HEK293 (cell line): ENCODE measurements around the gene GSTP1.

ENCODE experiments used
- CTCF ChIA-PET: fragments of 350-600 bp; formaldehyde crosslinking; extraction: SDS; loops from one replicate; lab custom pipeline; 2021; ENCODE audit warnings: antibody characterized with exemption; lab: Yijun Ruan, JAX
- POLR2A ChIA-PET: fragments of 300-600 bp; formaldehyde crosslinking; extraction: SDS; loops from one replicate; lab custom pipeline; 2020; ENCODE audit warnings: antibody characterized with exemption, inconsistent platforms; lab: Yijun Ruan, JAX
- H3K27ac ChIP-seq: fragments of 200-500 bp; sonication (Bioruptor generic); 2 replicates; pipeline ENCODE4 v1.5.1; 2014; ENCODE audit warnings: low read depth, low read length, control low read depth, inconsistent platforms; ENCODE audit errors: extremely low read depth
- H3K36me3 ChIP-seq, 2 experiments: fragments of 200-500 bp in 1 of 2; sonication (Bioruptor generic) in 1 of 2; 1 replicate in 1 of 2; 2 replicates in 1 of 2; pipeline ENCODE4 v1.5.1; 2014 to 2017; ENCODE audit warnings: inconsistent platforms in 2 of 2, low read length in 2 of 2; ENCODE audit not compliant: control insufficient read depth in 2 of 2, insufficient read depth in 1 of 2
- H3K4me1 ChIP-seq: fragments of 200-500 bp; sonication (Bioruptor generic); 2 replicates; pipeline ENCODE4 v1.5.1; 2014; ENCODE audit warnings: mild to moderate bottlenecking, low read length, inconsistent platforms; ENCODE audit not compliant: control insufficient read depth, insufficient read depth
- H3K4me3 ChIP-seq: 2 replicates; pipeline ENCODE4 v1.5.1; 2011; ENCODE audit warnings: low read depth, mild to moderate bottlenecking, control low read depth, low read length, moderate library complexity
- H3K9me3 ChIP-seq: fragments of 200-500 bp; sonication (Bioruptor generic); 2 replicates; pipeline ENCODE4 v1.5.1; 2014; ENCODE audit warnings: low read depth, low read length, inconsistent platforms; ENCODE audit not compliant: control insufficient read depth, insufficient read depth
- BCL11B ChIP-seq: fragments of 450-650 bp; formaldehyde crosslinking; IDR thresholded peaks from 2 replicates; pipeline ENCODE4 v1.5.1; 2016; ENCODE audit warnings: low read depth, missing biosample characterization, missing genetic modification characterization
- IKZF3 ChIP-seq: fragments of 450-650 bp; IDR thresholded peaks from 2 replicates; pipeline ENCODE4 v1.5.0; 2018; ENCODE audit warnings: missing biosample characterization, mild to moderate bottlenecking, missing genetic modification characterization, moderate library complexity
- KLF8 ChIP-seq: fragments of 450-650 bp; formaldehyde crosslinking; IDR thresholded peaks from 2 replicates; pipeline ENCODE4 v1.5.1; 2016; ENCODE audit warnings: missing biosample characterization, missing genetic modification characterization
- KLF9 ChIP-seq: fragments of 450-650 bp; formaldehyde crosslinking; IDR thresholded peaks from 2 replicates; pipeline ENCODE4 v1.5.1; 2016; ENCODE audit warnings: missing biosample characterization, missing genetic modification characterization, low read depth
- SCRT2 ChIP-seq: fragments of 450-650 bp; formaldehyde crosslinking; IDR thresholded peaks from 2 replicates; pipeline ENCODE4 v1.5.1; 2016; ENCODE audit warnings: missing biosample characterization, missing genetic modification characterization
- SP2 ChIP-seq: fragments of 450-650 bp; formaldehyde crosslinking; IDR thresholded peaks from 2 replicates; pipeline ENCODE4 v1.5.1; 2016; ENCODE audit warnings: missing biosample characterization, missing genetic modification characterization
- TRIM28 ChIP-seq: IDR thresholded peaks from 2 replicates; pipeline ENCODE4 v1.6.1; 2011; ENCODE audit warnings: low read length, control low read depth, borderline replicate concordance
- ZBTB10 ChIP-seq: fragments of 450-650 bp; formaldehyde crosslinking; IDR thresholded peaks from 2 replicates; pipeline ENCODE4 v1.5.1; 2016; ENCODE audit warnings: missing biosample characterization, missing genetic modification characterization
- ZFP37 ChIP-seq: fragments of 450-650 bp; formaldehyde crosslinking; IDR thresholded peaks from 2 replicates; pipeline ENCODE4 v1.5.1; 2016; ENCODE audit warnings: missing biosample characterization, missing genetic modification characterization
- ZNF114 ChIP-seq: fragments of 450-650 bp; formaldehyde crosslinking; IDR thresholded peaks from 2 replicates; pipeline ENCODE4 v1.5.0; 2017; ENCODE audit warnings: missing biosample characterization, missing genetic modification characterization
- ZNF146 ChIP-seq: fragments of 450-650 bp; formaldehyde crosslinking; IDR thresholded peaks from 2 replicates; pipeline ENCODE4 v1.5.1; 2016; ENCODE audit warnings: missing biosample characterization, missing genetic modification characterization
- ZNF335 ChIP-seq: fragments of 450-650 bp; formaldehyde crosslinking; conservative IDR thresholded peaks from 2 replicates; pipeline ENCODE4 v1.5.1; 2016; ENCODE audit warnings: missing biosample characterization, missing genetic modification characterization
- ZNF341 ChIP-seq: fragments of 450-650 bp; formaldehyde crosslinking; IDR thresholded peaks from 2 replicates; pipeline ENCODE4; 2016; ENCODE audit warnings: low read depth, missing biosample characterization, missing genetic modification characterization
- ZNF391 ChIP-seq: fragments of 450-650 bp; formaldehyde crosslinking; IDR thresholded peaks from 2 replicates; pipeline ENCODE4 v1.5.1; 2016; ENCODE audit warnings: low read depth, missing biosample characterization, missing genetic modification characterization, borderline replicate concordance
- ZNF514 ChIP-seq: fragments of 450-650 bp; formaldehyde crosslinking; IDR thresholded peaks from 2 replicates; pipeline ENCODE4 v1.5.1; 2016; ENCODE audit warnings: missing biosample characterization, missing genetic modification characterization
- ZNF529 ChIP-seq: fragments of 450-650 bp; formaldehyde crosslinking; IDR thresholded peaks from 2 replicates; pipeline ENCODE4 v1.5.1; 2017; ENCODE audit warnings: missing genetic modification characterization, missing biosample characterization; ENCODE audit not compliant: insufficient replicate concordance
- ZNF571 ChIP-seq: fragments of 450-650 bp; formaldehyde crosslinking; IDR thresholded peaks from 2 replicates; pipeline ENCODE4 v1.5.0; 2017; ENCODE audit warnings: missing biosample characterization, missing genetic modification characterization
- ZNF585B ChIP-seq: fragments of 450-650 bp; formaldehyde crosslinking; IDR thresholded peaks from 2 replicates; pipeline ENCODE4 v1.5.1; 2016; ENCODE audit warnings: missing biosample characterization, missing genetic modification characterization
- ZNF654 ChIP-seq: fragments of 450-650 bp; formaldehyde crosslinking; IDR thresholded peaks from 2 replicates; pipeline ENCODE4 v1.5.1; 2016; ENCODE audit warnings: low read depth, missing biosample characterization, missing genetic modification characterization
- ZNF704 ChIP-seq: fragments of 450-650 bp; formaldehyde crosslinking; IDR thresholded peaks from 2 replicates; pipeline ENCODE4 v1.5.1; 2016; ENCODE audit warnings: missing biosample characterization, missing genetic modification characterization
- ZNF707 ChIP-seq: fragments of 450-650 bp; formaldehyde crosslinking; IDR thresholded peaks from 2 replicates; pipeline ENCODE4 v1.5.1; 2016; ENCODE audit warnings: missing biosample characterization, missing genetic modification characterization
- ZNF777 ChIP-seq: fragments of 450-650 bp; formaldehyde crosslinking; IDR thresholded peaks from 2 replicates; pipeline ENCODE4 v1.5.1; 2017; ENCODE audit warnings: missing biosample characterization, missing genetic modification characterization, borderline replicate concordance
- ZNF843 ChIP-seq: fragments of 450-650 bp; formaldehyde crosslinking; IDR thresholded peaks from 2 replicates; pipeline ENCODE4 v1.5.1; 2016; ENCODE audit warnings: missing biosample characterization, missing genetic modification characterization
- ZSCAN16 ChIP-seq: fragments of 450-650 bp; formaldehyde crosslinking; IDR thresholded peaks from 2 replicates; pipeline ENCODE4 v1.5.1; 2016; ENCODE audit warnings: missing biosample characterization, missing genetic modification characterization
- TF ChIP-seq, protein P1 (sequence below): fragments of 450-650 bp; formaldehyde crosslinking; IDR thresholded peaks from 2 replicates; pipeline ENCODE4 v1.5.0; 2017; ENCODE audit warnings: missing biosample characterization, missing genetic modification characterization, borderline replicate concordance
- TF ChIP-seq, protein P2 (sequence below): fragments of 450-650 bp; formaldehyde crosslinking; IDR thresholded peaks from 2 replicates; pipeline ENCODE4 v1.5.1; 2017; ENCODE audit warnings: missing biosample characterization, missing genetic modification characterization
- TF ChIP-seq, protein P3 (sequence below): fragments of 450-650 bp; formaldehyde crosslinking; IDR thresholded peaks from 2 replicates; pipeline ENCODE4 v1.5.1; 2016; ENCODE audit warnings: missing biosample characterization, missing genetic modification characterization, low read depth

GSTP1 gene

GRCh38 chr11:67613960-67614715, 30.5 kb downstream of the GSTP1 start:
- CTCF ChIA-PET = interaction anchor here (0.6 to 5.7 kb wide), 33 partner anchors 10 to 1227 kb away, joined by 3 to 53 read pairs (median 4); partner anchors contain the start of genes GSTP1, NUDT8 and POLD4
- peak overlapping the region; percentile 16; the same call in 1 of the 2 replicates for H3K4me3 ChIP-seq
- POLR2A ChIA-PET = interaction anchor here (1.0 to 1.5 kb wide), 2 partner anchors 16 to 32 kb away, joined by 5 to 9 read pairs; partner anchors contain the start of gene NUDT8
- TF ChIP-seq ZNF114 (tag by site-specific recombination) (no peak), ZNF571 (no peak), ZNF335 (tag by site-specific recombination) (no peak), ZNF146 (tag by site-specific recombination) (no peak), ZSCAN16 (tag by site-specific recombination) (peak; percentile 66; the same call in 1 of the 2 replicates), ZNF704 (no peak), ZNF529 (tag by site-specific recombination) (no peak), ZNF843 (tag by site-specific recombination) (no peak), ZNF391 (tag by site-specific recombination) (no peak), KLF8 (tag by site-specific recombination) (0 out of 2 replicates have a peak, but pooled peaks have one; percentile 19), BCL11B (no peak), ZNF341 (tag by site-specific recombination) (no peak), ZBTB10 (tag by site-specific recombination) (0 out of 2 replicates have a peak, but pooled peaks have one; percentile 26), ZNF585B (tag by site-specific recombination) (no peak), ZNF514 (tag by site-specific recombination) (no peak), ZNF654 (tag by site-specific recombination) (no peak), ZFP37 (tag by site-specific recombination) (no peak), SCRT2 (tag by site-specific recombination) (peak; percentile 78), IKZF3 (tag by site-specific recombination) (no peak), ZNF777 (no peak), ZNF707 (tag by site-specific recombination) (no peak), SP2 (peak; percentile 13; the same call in 1 of the 2 replicates), TRIM28 (no peak), KLF9 (tag by site-specific recombination) (0 out of 2 replicates have a peak, but pooled peaks have one; percentile 22)
- TF ChIP-seq, protein P1, sequence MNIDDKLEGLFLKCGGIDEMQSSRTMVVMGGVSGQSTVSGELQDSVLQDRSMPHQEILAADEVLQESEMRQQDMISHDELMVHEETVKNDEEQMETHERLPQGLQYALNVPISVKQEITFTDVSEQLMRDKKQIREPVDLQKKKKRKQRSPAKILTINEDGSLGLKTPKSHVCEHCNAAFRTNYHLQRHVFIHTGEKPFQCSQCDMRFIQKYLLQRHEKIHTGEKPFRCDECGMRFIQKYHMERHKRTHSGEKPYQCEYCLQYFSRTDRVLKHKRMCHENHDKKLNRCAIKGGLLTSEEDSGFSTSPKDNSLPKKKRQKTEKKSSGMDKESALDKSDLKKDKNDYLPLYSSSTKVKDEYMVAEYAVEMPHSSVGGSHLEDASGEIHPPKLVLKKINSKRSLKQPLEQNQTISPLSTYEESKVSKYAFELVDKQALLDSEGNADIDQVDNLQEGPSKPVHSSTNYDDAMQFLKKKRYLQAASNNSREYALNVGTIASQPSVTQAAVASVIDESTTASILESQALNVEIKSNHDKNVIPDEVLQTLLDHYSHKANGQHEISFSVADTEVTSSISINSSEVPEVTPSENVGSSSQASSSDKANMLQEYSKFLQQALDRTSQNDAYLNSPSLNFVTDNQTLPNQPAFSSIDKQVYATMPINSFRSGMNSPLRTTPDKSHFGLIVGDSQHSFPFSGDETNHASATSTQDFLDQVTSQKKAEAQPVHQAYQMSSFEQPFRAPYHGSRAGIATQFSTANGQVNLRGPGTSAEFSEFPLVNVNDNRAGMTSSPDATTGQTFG (tag by site-specific recombination) = no peak
- TF ChIP-seq, protein P2, sequence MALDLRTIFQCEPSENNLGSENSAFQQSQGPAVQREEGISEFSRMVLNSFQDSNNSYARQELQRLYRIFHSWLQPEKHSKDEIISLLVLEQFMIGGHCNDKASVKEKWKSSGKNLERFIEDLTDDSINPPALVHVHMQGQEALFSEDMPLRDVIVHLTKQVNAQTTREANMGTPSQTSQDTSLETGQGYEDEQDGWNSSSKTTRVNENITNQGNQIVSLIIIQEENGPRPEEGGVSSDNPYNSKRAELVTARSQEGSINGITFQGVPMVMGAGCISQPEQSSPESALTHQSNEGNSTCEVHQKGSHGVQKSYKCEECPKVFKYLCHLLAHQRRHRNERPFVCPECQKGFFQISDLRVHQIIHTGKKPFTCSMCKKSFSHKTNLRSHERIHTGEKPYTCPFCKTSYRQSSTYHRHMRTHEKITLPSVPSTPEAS (tag by site-specific recombination) = no peak
- TF ChIP-seq, protein P3, sequence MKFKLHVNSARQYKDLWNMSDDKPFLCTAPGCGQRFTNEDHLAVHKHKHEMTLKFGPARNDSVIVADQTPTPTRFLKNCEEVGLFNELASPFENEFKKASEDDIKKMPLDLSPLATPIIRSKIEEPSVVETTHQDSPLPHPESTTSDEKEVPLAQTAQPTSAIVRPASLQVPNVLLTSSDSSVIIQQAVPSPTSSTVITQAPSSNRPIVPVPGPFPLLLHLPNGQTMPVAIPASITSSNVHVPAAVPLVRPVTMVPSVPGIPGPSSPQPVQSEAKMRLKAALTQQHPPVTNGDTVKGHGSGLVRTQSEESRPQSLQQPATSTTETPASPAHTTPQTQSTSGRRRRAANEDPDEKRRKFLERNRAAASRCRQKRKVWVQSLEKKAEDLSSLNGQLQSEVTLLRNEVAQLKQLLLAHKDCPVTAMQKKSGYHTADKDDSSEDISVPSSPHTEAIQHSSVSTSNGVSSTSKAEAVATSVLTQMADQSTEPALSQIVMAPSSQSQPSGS (tag by site-specific recombination) = no peak

More at GRCh38 chr11:67613960-67614715, 30.5 kb downstream of the GSTP1 start:
- H3K4me1 ChIP-seq = no peaks in the 10 kb centered on the region
- no peaks in the 10 kb centered on the region for H3K9me3 ChIP-seq
- H3K36me3 ChIP-seq = peaks cover 0 to 42% of the 10 kb centered on the region in 2 experiments; a peak in 1 of 3 replicates
- H3K27ac ChIP-seq = no peak overlapping the region
